Aorta (tissue), 5 donors: Measurements from ENCODE around the gene RABGAP1L. TPM values are rescaled to one million over a fixed set of nuclear protein-coding genes. Genes with fewer than 3 reads are reported as not detected.

Experiments used
- ATAC-seq: fragments of 200-7000 bp; cut with Tn5 transposase; one replicate; pipeline ENCODE4 v1.9.1; 2022; ENCODE audit warnings: moderate library complexity; ENCODE audit not compliant: low FRiP score
- DNase-seq, 2 donors: peaks; one replicate each; pipeline ENCODE4 v3.0.0-alpha.2; 2020
- H3K27ac ChIP-seq, 2 donors: one replicate each; pipeline ENCODE4 v1.5.1; 2013; ENCODE audit warnings: low read length in 2 of 2, mild to moderate bottlenecking in 2 of 2, moderate library complexity in 2 of 2, control low read depth in 1 of 2, inconsistent platforms in 1 of 2, low read depth in 1 of 2
- H3K27me3 ChIP-seq, 2 donors: one replicate each; pipeline ENCODE4 v1.6.1; 2013; ENCODE audit warnings: control low read depth in 1 of 2, low read length in 1 of 2, mild to moderate bottlenecking in 1 of 2, moderate library complexity in 1 of 2; ENCODE audit not compliant: insufficient read depth in 2 of 2, control insufficient read depth in 1 of 2
- H3K36me3 ChIP-seq, 2 donors: one replicate each; pipeline ENCODE4 v1.6.1; 2013; ENCODE audit warnings: control low read depth in 1 of 2, low read length in 1 of 2, mild to moderate bottlenecking in 1 of 2; ENCODE audit not compliant: insufficient read depth in 2 of 2, control insufficient read depth in 1 of 2
- H3K4me1 ChIP-seq, 2 donors: one replicate each; pipeline ENCODE4 v1.6.1; 2013; ENCODE audit warnings: low read length in 2 of 2, control low read depth in 1 of 2, mild to moderate bottlenecking in 1 of 2, moderate library complexity in 1 of 2; ENCODE audit not compliant: insufficient read depth in 2 of 2, control insufficient read depth in 1 of 2
- H3K4me3 ChIP-seq, 2 donors: one replicate each; pipeline ENCODE4 v1.5.1; 2013; ENCODE audit warnings: low read length in 2 of 2, control low read depth in 1 of 2, mild to moderate bottlenecking in 1 of 2
- H3K9me3 ChIP-seq: one replicate; pipeline ENCODE4 v1.6.1; 2013; ENCODE audit warnings: mild to moderate bottlenecking, low read length; ENCODE audit not compliant: control insufficient read depth
- WGBS, 2 donors: extraction: QIAGEN DNeasy Blood & Tissue Kit; methylation state at CpG; one replicate each; pipeline ENCODE4 v1.1.7; 2013; 5-methylcytosine and 5-hydroxymethylcytosine counted together
- intact Hi-C, 2 donors: fragments of 100-400 bp; cut with DNase I; formaldehyde crosslinking; loops; one replicate each; pipeline versions ENCODE4 v1.14.2 to v1.15.0; 2022
- polyA plus RNA-seq, 2 donors: library from polyadenylated mRNA; stranded (reverse); fragments of 200-250 nt; gene quantifications; one replicate each; pipeline ENCODE4 v1.2.3, GENCODE V29; 2013
- total RNA-seq, 2 donors: library from RNA; stranded (reverse); fragmentation: NEBNext Ultra II Directional; extraction: Animal tissue kit (Norgen Biotek cat#: 25700); gene quantifications; one replicate each; pipeline ENCODE4 v1.2.1, GENCODE V29; 2021
- donor health status: healthy with polysubstance abuse.
- donor health status: Bipolar disorder and iron deficiency.
- donor health status: DM: no; HTN: no; CAD: no.
- donor health status: DM: no; HTN: no; CAD: no.
- donor health status: DM: yes; HTN: yes; CAD: no.

The RABGAP1L gene
- total and polyA plus RNA-seq, 4 donors, result 14.8 to 56.4 (median 38.4) TPM

GRCh38 chr1:174797398-174797797, 638.1 kb downstream of the RABGAP1L start:
- ATAC-seq, result no peak
- H3K27ac ChIP-seq, result no peak overlapping the region
- intact Hi-C loops, result loop anchor here in 1 of 2 donors (10.0 kb wide), 1 partner anchor 197 kb away; the partner anchor contains the start of gene CACYBP
- H3K4me3 ChIP-seq, result no peak overlapping the region
- H3K36me3 ChIP-seq, result no peaks in the 10 kb centered on the region
- no peaks in the 10 kb centered on the region for H3K27me3 ChIP-seq
- WGBS, 2 donors, result 91 to 93% methylated on average over 2 of the region's 2 CpGs
- no peaks in the 10 kb centered on the region for H3K9me3 ChIP-seq
- no peak for DNase-seq
- H3K4me1 ChIP-seq, result peaks cover 0 to 4% of the 10 kb centered on the region in 2 donors

- no peak overlapping the region for H3K27ac ChIP-seq
- DNase-seq (no peak), ATAC-seq (no peak)
- WGBS, 2 donors, result 24 to 41% methylated on average over 3 of the region's 3 CpGs
- no peaks in the 10 kb centered on the region for H3K27me3 ChIP-seq
- H3K9me3 ChIP-seq, result no peaks in the 10 kb centered on the region
- peak overlapping the region; percentile 12 to 59 for H3K4me3 ChIP-seq
- intact Hi-C loops, result loop anchor here in 1 of 2 donors (10.0 kb wide), 1 partner anchor 196 kb away; the partner anchor contains the start of gene CACYBP
- H3K36me3 ChIP-seq, result no peaks in the 10 kb centered on the region
- H3K4me1 ChIP-seq, result peaks cover 0 to 4% of the 10 kb centered on the region in 2 donors
Measured at GRCh38 chr1:174799136-174799479, 639.8 kb downstream of the RABGAP1L start.

GRCh38 chr1:174800216-174800851, 641.0 kb downstream of the RABGAP1L start:
- intact Hi-C loops, result no loop called here
- 8 to 14% methylated on average over 10 of the region's 10 CpGs for WGBS, 2 donors
- peaks cover 0 to 4% of the 10 kb centered on the region in 2 donors for H3K4me1 ChIP-seq
- H3K4me3 ChIP-seq, result peak overlapping the region; percentile 42 to 59
- ATAC-seq, result peak; percentile 36
- H3K27ac ChIP-seq, result no peak overlapping the region
- H3K36me3 ChIP-seq, result no peaks in the 10 kb centered on the region
- no peaks in the 10 kb centered on the region for H3K27me3 ChIP-seq
- no peaks in the 10 kb centered on the region for H3K9me3 ChIP-seq
- no peak for DNase-seq

- WGBS, 2 donors, result 47 to 51% methylated on average over 1 of the region's 1 CpG
Measured at GRCh38 chr1:174800876-174801275, 641.6 kb downstream of the RABGAP1L start.

GRCh38 chr1:174809755-174810280, 650.5 kb downstream of the RABGAP1L start:
- no peaks in the 10 kb centered on the region for H3K9me3 ChIP-seq
- no peaks in the 10 kb centered on the region for H3K4me1 ChIP-seq
- H3K36me3 ChIP-seq, result no peaks in the 10 kb centered on the region
- no peak for ATAC-seq
- no peak overlapping the region for H3K27ac ChIP-seq
- no peaks in the 10 kb centered on the region for H3K27me3 ChIP-seq
- 31 to 36% methylated on average over 2 of the region's 2 CpGs for WGBS, 2 donors
- no peak for DNase-seq
- no peak overlapping the region for H3K4me3 ChIP-seq
- intact Hi-C loops, result no loop called here

More at GRCh38 chr1:174800876-174801275, 641.6 kb downstream of the RABGAP1L start:
- DNase-seq (no peak), ATAC-seq (no peak)
- intact Hi-C loops, result no loop called here
- Histone ChIP-seq H3K36me3 (no peaks in the 10 kb centered on the region), H3K4me3 (peak overlapping the region in 1 of 2 donors; percentile 42), H3K4me1 (peaks cover 0 to 4% of the 10 kb centered on the region in 2 donors), H3K27me3 (no peaks in the 10 kb centered on the region), H3K9me3 (no peaks in the 10 kb centered on the region), H3K27ac (no peak overlapping the region)

- ATAC-seq, result no peak
- Histone ChIP-seq H3K27me3 (no peaks in the 10 kb centered on the region), H3K27ac (no peak overlapping the region), H3K4me1 (no peaks in the 10 kb centered on the region), H3K4me3 (no peak overlapping the region), H3K9me3 (no peaks in the 10 kb centered on the region), H3K36me3 (no peaks in the 10 kb centered on the region)
- no peak for DNase-seq
- intact Hi-C loops, result no loop called here
Measured at GRCh38 chr1:174812016-174812415, 652.7 kb downstream of the RABGAP1L start.

GRCh38 chr1:174812656-174813055, 653.3 kb downstream of the RABGAP1L start:
- H3K4me3 ChIP-seq, result no peak overlapping the region
- intact Hi-C loops, result no loop called here
- no peaks in the 10 kb centered on the region for H3K36me3 ChIP-seq
- no peak for ATAC-seq
- no peaks in the 10 kb centered on the region for H3K27me3 ChIP-seq
- no peak for DNase-seq
- no peak overlapping the region for H3K27ac ChIP-seq
- no peaks in the 10 kb centered on the region for H3K4me1 ChIP-seq
- no peaks in the 10 kb centered on the region for H3K9me3 ChIP-seq

GRCh38 chr1:174815036-174815435, 655.7 kb downstream of the RABGAP1L start:
- H3K27ac ChIP-seq, result no peak overlapping the region
- 89 to 91% methylated on average over 3 of the region's 3 CpGs for WGBS, 2 donors
- no peak overlapping the region for H3K4me3 ChIP-seq
- H3K4me1 ChIP-seq, result no peaks in the 10 kb centered on the region
- no peaks in the 10 kb centered on the region for H3K27me3 ChIP-seq
- no peak for ATAC-seq
- no peak for DNase-seq
- no peaks in the 10 kb centered on the region for H3K9me3 ChIP-seq
- intact Hi-C loops, result no loop called here
- no peaks in the 10 kb centered on the region for H3K36me3 ChIP-seq

GRCh38 chr1:174815474-174815908, 656.2 kb downstream of the RABGAP1L start:
- H3K27ac ChIP-seq, result no peak overlapping the region
- no peaks in the 10 kb centered on the region for H3K9me3 ChIP-seq
- H3K4me3 ChIP-seq, result no peak overlapping the region
- no peaks in the 10 kb centered on the region for H3K36me3 ChIP-seq
- no peaks in the 10 kb centered on the region for H3K4me1 ChIP-seq
- no peak for ATAC-seq
- intact Hi-C loops, result no loop called here
- DNase-seq, result no peak
- H3K27me3 ChIP-seq, result no peaks in the 10 kb centered on the region
